Mesothelial cell of epicardium (in vitro differentiated cells): ENCODE measurements around the gene USP47. TPM values are rescaled to one million over a fixed set of nuclear protein-coding genes. Genes with fewer than 3 reads are reported as not detected.

Source experiments
- DNase-seq, 2 experiments: peaks; one replicate each; pipeline ENCODE4 v3.0.0; 2021; ENCODE audit warnings: low spot score in 2 of 2; ENCODE audit not compliant: unreplicated experiment in 2 of 2
- H3K27ac Mint-ChIP-seq: 2 replicates; pipeline ENCODE4 v1.8.0; 2021; ENCODE audit warnings: mixed read lengths
- H3K27me3 Mint-ChIP-seq: 2 replicates; pipeline ENCODE4 v1.8.0; 2021; ENCODE audit warnings: low read depth, mixed read lengths
- H3K36me3 Mint-ChIP-seq: 2 replicates; pipeline ENCODE4 v1.8.0; 2021; ENCODE audit warnings: mixed read lengths
- H3K4me1 Mint-ChIP-seq: 2 replicates; pipeline ENCODE4 v1.8.0; 2021; ENCODE audit warnings: mixed read lengths
- H3K4me3 Mint-ChIP-seq: 2 replicates; pipeline ENCODE4 v1.8.0; 2021; ENCODE audit warnings: mild to moderate bottlenecking, moderate library complexity, mixed read lengths
- H3K9me3 Mint-ChIP-seq: 2 replicates; pipeline ENCODE4 v1.8.0; 2021; ENCODE audit warnings: mixed read lengths
- CTCF ChIP-seq: fragments of 200-600 bp; sonication (generic); IDR thresholded peaks from one replicate; pipeline ENCODE4 v1.5.0; 2021; ENCODE audit warnings: antibody characterized with exemption; ENCODE audit not compliant: unreplicated experiment
- total RNA-seq: library from RNA; stranded (reverse); gene quantifications from 3 replicates; pipeline ENCODE4 v1.2.1, GENCODE V29; 2021

USP47 gene
- total RNA-seq, 1 donor from 2014 or later, result 68.1 TPM

- H3K9me3 Mint-ChIP-seq, result no peaks in the 10 kb centered on the region
Observed at GRCh38 chr11:11978792-11979487, 137.2 kb downstream of the USP47 start.

DNA sequence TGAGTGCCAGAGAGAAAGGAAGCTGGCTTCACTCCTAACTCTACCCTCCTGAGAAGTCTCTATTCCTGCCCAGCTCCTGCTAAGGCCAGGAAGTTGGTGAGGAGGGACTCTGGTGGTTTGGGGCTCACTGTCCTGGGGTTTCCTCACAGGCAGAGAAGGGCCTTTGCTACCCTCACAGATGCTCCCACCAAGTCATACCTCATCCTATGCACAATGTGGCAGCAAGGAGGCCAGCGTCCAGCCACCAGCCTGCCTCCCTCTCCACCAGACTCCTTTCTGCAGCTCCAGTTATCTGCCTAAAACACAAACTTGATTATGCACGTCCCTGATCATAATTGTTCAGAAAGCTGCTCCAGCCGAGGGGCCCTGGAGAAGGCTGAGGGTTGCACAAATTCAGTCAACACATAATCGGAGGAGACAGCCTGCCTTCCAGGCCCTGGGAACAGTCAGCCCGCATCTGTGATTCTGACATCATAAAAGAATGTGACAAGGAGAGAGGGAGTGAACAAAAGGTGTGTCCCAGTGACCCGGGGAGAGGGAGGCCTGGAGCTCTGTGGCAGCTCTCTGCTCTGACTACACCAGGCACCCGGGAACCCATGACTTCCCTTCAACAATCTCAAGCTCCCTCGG is 137.8 kb downstream of the USP47 start:
- H3K4me3 Mint-ChIP-seq, result no peak overlapping the region
- DNase-seq, result no peak
- H3K9me3 Mint-ChIP-seq, result no peaks in the 10 kb centered on the region
- H3K4me1 Mint-ChIP-seq, result peaks cover 28% of the 10 kb centered on the region
- no peak for TF ChIP-seq CTCF
- H3K36me3 Mint-ChIP-seq, result no peaks in the 10 kb centered on the region
- H3K27me3 Mint-ChIP-seq, result no peaks in the 10 kb centered on the region
- H3K27ac Mint-ChIP-seq, result peak overlapping the region; percentile 89

More at GRCh38 chr11:11978792-11979487, 137.2 kb downstream of the USP47 start:
- Mint-ChIP-seq H3K4me1 (peaks cover 29% of the 10 kb centered on the region), H3K27ac (peak overlapping the region; percentile 89), H3K36me3 (no peaks in the 10 kb centered on the region), H3K4me3 (no peak overlapping the region), H3K27me3 (no peaks in the 10 kb centered on the region)
- TF ChIP-seq CTCF, result no peak
- no peak for DNase-seq

- TF ChIP-seq CTCF, result no peak
- H3K27ac Mint-ChIP-seq, result peak overlapping the region; percentile 89
- H3K9me3 Mint-ChIP-seq, result no peaks in the 10 kb centered on the region
- H3K4me1 Mint-ChIP-seq, result peaks cover 28% of the 10 kb centered on the region
- no peak overlapping the region for H3K4me3 Mint-ChIP-seq
- DNase-seq, result no peak
- no peaks in the 10 kb centered on the region for H3K27me3 Mint-ChIP-seq
- no peaks in the 10 kb centered on the region for H3K36me3 Mint-ChIP-seq
Observed at GRCh38 chr11:11980200-11980599, 138.4 kb downstream of the USP47 start.

GRCh38 chr11:11980841-11981308 is 139.1 kb downstream of the USP47 start:
- Mint-ChIP-seq H3K4me3 (no peak overlapping the region), H3K4me1 (peaks cover 28% of the 10 kb centered on the region), H3K36me3 (no peaks in the 10 kb centered on the region), H3K27ac (no peak overlapping the region), H3K27me3 (no peaks in the 10 kb centered on the region), H3K9me3 (no peaks in the 10 kb centered on the region)
- no peak for TF ChIP-seq CTCF
- no peak for DNase-seq

GRCh38 chr11:11981364-11981763 is 139.6 kb downstream of the USP47 start:
- H3K4me1 Mint-ChIP-seq, result peaks cover 24% of the 10 kb centered on the region
- TF ChIP-seq CTCF, result no peak
- H3K9me3 Mint-ChIP-seq, result no peaks in the 10 kb centered on the region
- DNase-seq, result no peak
- H3K36me3 Mint-ChIP-seq, result no peaks in the 10 kb centered on the region
- no peak overlapping the region for H3K4me3 Mint-ChIP-seq
- no peaks in the 10 kb centered on the region for H3K27me3 Mint-ChIP-seq
- no peak overlapping the region for H3K27ac Mint-ChIP-seq
